ENCODE measurements around the gene TGM3.

TGM3 gene

GRCh38 chr20:2338411-2339066 lies 42.7 kb downstream of the TGM3 start:
- DNase-seq (ENCODE audit: low read depth), result no peak
- no peak overlapping the region for H3K4me3 ChIP-seq (ENCODE audit: low read length)
- TF ChIP-seq CTCF (IDR thresholded peaks at IDR 0.05; ENCODE audit: insufficient read depth, low read depth, low read length, missing control alignments), result no peak

GRCh38 chr20:2340136-2340535 lies 44.3 kb downstream of the TGM3 start:
- DNase-seq (ENCODE audit: low read depth), result no peak
- no peak for TF ChIP-seq CTCF (IDR thresholded peaks at IDR 0.05; ENCODE audit: insufficient read depth, low read depth, low read length, missing control alignments)
- H3K4me3 ChIP-seq (ENCODE audit: low read length), result no peak overlapping the region

GRCh38 chr20:2340823-2341222 lies 45.0 kb downstream of the TGM3 start:
- no peak overlapping the region for H3K4me3 ChIP-seq (ENCODE audit: low read length)
- DNase-seq (ENCODE audit: low read depth), result no peak
- no peak for TF ChIP-seq CTCF (IDR thresholded peaks at IDR 0.05; ENCODE audit: insufficient read depth, low read depth, low read length, missing control alignments)

- no peak overlapping the region for H3K4me3 ChIP-seq (ENCODE audit: low read length)
- TF ChIP-seq CTCF (IDR thresholded peaks at IDR 0.05; ENCODE audit: insufficient read depth, low read depth, low read length, missing control alignments), result no peak
Measured at GRCh38 chr20:2341336-2341735, 45.5 kb downstream of the TGM3 start.

GRCh38 chr20:2342243-2342642 lies 46.4 kb downstream of the TGM3 start:
- no peak for TF ChIP-seq CTCF (IDR thresholded peaks at IDR 0.05; ENCODE audit: insufficient read depth, low read depth, low read length, missing control alignments)
- no peak overlapping the region for H3K4me3 ChIP-seq (ENCODE audit: low read length)

More at GRCh38 chr20:2341336-2341735, 45.5 kb downstream of the TGM3 start:
- DNase-seq (ENCODE audit: low read depth), result no peak

GRCh38 chr20:2346188-2346587 lies 50.4 kb downstream of the TGM3 start:
- H3K4me3 ChIP-seq (ENCODE audit: low read length), result no peak overlapping the region
- DNase-seq (ENCODE audit: low read depth), result no peak
- no peak for TF ChIP-seq CTCF (IDR thresholded peaks at IDR 0.05; ENCODE audit: insufficient read depth, low read depth, low read length, missing control alignments)

More at GRCh38 chr20:2342243-2342642, 46.4 kb downstream of the TGM3 start:
- DNase-seq (ENCODE audit: low read depth), result no peak

- DNase-seq (ENCODE audit: low read depth), result no peak
- no peak for TF ChIP-seq CTCF (IDR thresholded peaks at IDR 0.05; ENCODE audit: insufficient read depth, low read depth, low read length, missing control alignments)
- no peak overlapping the region for H3K4me3 ChIP-seq (ENCODE audit: low read length)
Measured at GRCh38 chr20:2348336-2348735, 52.5 kb downstream of the TGM3 start.

All from epithelial cell of esophagus (primary cell).